ENCODE data around the gene ELANE.

DNA sequence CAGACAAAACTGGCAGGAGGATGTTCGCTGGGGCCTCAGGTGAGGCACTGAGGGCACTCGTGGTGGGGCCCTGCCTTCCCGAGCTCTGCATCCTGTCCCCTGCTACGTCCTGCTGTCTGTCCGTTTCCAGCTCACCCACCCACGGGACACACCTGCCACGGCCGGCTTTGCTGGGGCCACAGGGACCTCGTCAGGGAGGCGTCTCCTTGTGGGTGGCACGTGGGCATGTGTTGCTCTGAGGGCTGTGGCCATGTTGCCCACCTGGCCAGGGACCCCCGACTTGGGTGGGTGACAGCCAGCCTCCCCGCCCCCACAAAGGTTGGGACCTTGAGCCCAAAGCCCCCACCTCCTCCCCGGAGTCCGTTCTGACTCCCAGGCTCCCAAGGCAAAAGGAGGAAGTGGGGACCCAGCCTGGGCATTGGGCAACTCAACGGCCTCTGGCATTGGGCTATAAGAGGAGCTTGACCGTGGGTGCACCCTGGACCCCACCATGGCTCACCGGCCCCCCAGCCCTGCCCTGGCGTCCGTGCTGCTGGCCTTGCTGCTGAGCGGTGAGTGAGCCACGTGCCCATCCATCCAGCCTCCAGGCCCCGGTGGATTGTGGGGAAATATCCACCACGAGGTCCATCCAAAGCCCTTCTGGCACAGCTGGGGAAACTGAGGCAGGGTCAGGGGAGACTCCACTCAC is 11.4 kb upstream of the ELANE start, which contains the start of gene PRTN3:
- TF ChIP-seq, protein P1, sequence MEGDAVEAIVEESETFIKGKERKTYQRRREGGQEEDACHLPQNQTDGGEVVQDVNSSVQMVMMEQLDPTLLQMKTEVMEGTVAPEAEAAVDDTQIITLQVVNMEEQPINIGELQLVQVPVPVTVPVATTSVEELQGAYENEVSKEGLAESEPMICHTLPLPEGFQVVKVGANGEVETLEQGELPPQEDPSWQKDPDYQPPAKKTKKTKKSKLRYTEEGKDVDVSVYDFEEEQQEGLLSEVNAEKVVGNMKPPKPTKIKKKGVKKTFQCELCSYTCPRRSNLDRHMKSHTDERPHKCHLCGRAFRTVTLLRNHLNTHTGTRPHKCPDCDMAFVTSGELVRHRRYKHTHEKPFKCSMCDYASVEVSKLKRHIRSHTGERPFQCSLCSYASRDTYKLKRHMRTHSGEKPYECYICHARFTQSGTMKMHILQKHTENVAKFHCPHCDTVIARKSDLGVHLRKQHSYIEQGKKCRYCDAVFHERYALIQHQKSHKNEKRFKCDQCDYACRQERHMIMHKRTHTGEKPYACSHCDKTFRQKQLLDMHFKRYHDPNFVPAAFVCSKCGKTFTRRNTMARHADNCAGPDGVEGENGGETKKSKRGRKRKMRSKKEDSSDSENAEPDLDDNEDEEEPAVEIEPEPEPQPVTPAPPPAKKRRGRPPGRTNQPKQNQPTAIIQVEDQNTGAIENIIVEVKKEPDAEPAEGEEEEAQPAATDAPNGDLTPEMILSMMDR (IDR thresholded peaks at IDR 0.05; ENCODE audit: low read depth, low read length) = no peak
- TF ChIP-seq, protein P2, sequence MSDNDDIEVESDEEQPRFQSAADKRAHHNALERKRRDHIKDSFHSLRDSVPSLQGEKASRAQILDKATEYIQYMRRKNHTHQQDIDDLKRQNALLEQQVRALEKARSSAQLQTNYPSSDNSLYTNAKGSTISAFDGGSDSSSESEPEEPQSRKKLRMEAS (IDR thresholded peaks at IDR 0.05; ENCODE audit: low read depth, low read length) = peak; percentile 65
- TF ChIP-seq POLR2A (IDR thresholded peaks at IDR 0.05; ENCODE audit: extremely low read depth, insufficient read length) = no peak

All from NB4 (cell line).